Measurements from ENCODE around the gene ZFHX3.

- TF ChIP-seq, protein P1, sequence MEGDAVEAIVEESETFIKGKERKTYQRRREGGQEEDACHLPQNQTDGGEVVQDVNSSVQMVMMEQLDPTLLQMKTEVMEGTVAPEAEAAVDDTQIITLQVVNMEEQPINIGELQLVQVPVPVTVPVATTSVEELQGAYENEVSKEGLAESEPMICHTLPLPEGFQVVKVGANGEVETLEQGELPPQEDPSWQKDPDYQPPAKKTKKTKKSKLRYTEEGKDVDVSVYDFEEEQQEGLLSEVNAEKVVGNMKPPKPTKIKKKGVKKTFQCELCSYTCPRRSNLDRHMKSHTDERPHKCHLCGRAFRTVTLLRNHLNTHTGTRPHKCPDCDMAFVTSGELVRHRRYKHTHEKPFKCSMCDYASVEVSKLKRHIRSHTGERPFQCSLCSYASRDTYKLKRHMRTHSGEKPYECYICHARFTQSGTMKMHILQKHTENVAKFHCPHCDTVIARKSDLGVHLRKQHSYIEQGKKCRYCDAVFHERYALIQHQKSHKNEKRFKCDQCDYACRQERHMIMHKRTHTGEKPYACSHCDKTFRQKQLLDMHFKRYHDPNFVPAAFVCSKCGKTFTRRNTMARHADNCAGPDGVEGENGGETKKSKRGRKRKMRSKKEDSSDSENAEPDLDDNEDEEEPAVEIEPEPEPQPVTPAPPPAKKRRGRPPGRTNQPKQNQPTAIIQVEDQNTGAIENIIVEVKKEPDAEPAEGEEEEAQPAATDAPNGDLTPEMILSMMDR (IDR thresholded peaks at IDR 0.05), result no peak
- no peak for TF ChIP-seq POLR2A (IDR thresholded peaks at IDR 0.05)
Measured at GRCh38 chr16:72925631-72925979, 122.3 kb downstream of the ZFHX3 start.

All from testis (tissue), 2 donors.